Activated effector memory CD4-positive, alpha-beta T cell treated with Interleukin-2 at 50 U/mL for 16 hours (primary cell): ENCODE data around the gene TAS2R41.

Source experiments
- DNase-seq: peaks from one replicate; pipeline ENCODE4 v3.0.0-alpha.2; 2020

Gene TAS2R41

DNA sequence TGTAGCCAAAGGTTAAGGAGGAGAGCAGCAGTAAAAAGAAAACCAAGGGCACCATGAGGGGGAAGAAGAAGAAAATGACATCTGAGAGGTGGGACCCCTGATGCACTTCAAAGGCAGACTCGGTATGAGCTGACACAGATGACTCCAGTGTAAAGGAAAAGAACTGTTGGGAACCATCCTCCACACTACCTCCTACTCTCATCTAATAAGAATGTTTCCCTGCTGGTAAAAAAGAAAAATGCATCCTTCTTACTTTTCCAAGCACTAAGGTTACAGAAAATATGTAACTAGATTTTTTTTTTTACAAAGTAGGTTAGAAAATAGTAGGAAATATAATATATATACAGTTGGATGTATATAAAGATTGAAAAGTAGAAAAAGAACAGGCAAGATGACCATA is 16.9 kb downstream of the TAS2R41 start:
- DNase-seq = no peak

DNA sequence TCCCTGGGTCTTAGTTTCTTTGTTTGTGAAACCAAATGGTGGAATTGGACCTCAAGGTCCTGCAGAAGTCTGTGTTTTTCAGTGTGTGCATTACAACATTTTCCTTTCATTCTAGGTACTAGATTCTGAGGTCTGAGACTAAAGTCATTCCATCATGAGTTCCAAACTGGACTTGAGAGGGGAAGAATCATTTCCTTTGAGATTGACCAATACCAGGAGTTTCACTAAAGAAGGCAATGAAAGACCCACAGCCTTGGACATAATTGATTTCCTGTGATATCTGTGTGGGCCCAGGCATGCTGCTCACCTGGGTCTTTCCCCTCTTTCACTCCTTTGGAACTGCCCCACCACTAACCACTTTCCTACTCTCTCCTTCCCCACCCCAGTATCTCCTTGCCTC is 18.2 kb downstream of the TAS2R41 start:
- DNase-seq = no peak

DNA sequence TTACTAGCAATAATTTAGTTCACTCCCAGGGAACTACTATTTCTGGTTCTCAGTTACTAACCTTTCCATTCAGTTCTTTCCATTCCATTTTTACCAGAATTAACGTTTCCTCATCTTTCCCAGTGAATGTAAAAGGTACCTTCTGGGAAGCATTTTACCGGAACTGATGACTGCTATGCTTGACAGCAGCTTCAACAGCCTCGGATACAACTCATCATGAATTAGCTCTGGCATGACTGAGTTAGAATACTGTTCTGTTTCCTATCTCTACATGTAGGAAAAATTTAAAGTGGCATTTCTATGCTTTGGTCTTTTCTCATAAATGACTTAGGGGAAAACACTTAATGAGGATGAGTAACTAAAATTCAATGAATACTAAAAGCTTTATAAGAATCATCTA is 18.6 kb downstream of the TAS2R41 start:
- DNase-seq = no peak

DNA sequence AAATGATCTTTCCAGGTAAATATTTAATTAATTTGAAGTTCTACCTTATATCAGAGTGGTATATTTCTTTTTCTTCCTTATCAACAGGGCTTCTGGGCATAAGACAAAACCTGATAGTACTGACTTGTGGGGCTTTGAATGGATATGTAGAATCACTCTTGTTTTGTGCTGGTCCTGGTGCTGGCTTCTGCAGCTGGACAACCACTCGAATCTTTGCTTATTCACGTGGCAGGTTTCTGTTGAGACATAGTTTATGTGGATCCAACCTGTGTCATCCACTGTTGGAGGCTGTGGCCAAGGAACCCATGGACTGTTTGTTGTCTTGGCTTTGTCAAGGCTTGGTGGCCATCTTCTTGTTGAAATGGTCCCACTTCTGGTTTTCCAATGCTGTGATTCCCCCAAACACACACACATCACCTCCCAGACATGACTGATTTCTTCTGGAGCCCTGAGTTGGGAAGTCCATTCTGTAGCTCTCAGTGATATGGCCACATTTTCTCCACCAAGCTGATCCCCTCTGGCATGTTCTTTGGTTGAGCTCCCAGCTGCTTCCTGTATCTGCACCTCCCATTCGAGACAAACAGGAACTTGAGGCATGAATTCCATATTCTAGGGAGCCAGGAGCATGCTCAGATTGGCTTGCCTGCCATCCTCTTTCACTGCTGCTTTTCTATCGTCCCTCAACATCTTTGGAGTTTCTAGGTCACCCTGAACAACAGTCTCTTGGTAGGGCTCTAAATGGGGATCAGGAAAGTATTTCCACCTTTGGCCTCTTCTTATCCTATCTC is 19.5 kb downstream of the TAS2R41 start:
- DNase-seq = no peak

DNA sequence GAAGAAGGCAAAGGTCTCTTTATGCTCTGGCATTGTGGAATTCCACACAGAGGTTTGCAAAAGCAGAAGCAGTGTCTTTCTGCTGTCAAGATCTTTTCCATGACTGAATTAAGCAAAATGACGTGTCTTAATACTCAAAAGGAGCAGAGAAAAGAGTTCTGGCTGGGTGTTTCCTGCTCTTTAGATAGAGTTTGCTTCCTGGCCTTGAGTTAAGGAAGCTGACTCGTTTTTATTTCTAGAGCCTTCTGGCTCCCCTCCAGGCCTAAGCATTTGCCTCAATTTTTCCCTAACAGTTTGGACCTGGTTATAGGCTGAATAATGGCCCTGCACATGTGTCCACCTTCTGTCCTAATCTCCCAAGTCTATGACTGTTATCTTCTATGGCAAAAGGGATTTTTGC is 21.6 kb downstream of the TAS2R41 start:
- DNase-seq = no peak

DNA sequence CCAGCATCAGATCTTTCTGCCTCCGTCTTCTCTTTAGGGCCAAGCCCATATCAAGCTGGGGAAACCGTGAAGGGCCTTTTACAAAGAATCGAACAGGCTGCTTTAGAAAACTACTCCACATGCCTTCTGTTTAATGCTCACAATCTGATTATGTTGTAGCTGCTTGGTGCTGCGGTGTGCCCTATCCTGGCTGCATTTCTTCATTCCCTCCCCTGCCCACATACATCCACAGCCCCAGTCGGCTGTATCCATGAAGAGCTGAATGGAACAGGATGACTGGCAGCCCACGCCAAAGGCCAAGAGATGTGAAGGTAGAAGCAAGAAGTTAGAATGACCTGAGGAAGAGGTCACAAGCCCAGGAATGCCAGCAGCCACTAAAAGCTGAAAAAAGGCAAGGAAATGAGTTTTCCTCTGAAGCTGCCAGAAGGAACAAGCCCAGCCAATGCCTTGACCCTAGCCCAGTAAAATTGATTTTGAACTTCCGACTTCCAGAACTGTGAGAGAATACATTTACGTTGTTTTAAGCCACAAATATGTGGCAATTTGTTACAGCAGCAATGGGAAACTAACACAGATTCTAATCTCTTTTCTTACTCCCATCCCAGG is 22.2 kb downstream of the TAS2R41 start:
- no peak for DNase-seq

DNA sequence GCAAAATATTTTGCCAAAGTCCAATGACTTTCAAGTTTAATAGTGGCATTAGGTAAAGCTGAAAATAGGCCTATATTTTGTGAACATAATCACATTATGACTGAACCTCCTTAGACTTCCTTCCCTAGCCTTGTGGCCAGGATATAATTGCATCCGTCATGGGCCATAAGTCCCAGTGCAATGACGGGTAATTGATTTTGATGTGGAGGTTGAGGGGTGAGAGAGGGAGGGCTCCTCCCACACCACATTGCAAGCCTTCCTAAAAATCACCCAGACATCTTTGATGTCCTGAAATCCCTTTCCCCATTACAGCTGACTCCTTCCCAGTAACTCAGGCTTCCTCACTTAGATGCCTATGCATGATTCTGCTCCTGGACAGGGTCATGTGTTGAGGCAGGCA is 25.6 kb downstream of the TAS2R41 start:
- no peak for DNase-seq

DNA sequence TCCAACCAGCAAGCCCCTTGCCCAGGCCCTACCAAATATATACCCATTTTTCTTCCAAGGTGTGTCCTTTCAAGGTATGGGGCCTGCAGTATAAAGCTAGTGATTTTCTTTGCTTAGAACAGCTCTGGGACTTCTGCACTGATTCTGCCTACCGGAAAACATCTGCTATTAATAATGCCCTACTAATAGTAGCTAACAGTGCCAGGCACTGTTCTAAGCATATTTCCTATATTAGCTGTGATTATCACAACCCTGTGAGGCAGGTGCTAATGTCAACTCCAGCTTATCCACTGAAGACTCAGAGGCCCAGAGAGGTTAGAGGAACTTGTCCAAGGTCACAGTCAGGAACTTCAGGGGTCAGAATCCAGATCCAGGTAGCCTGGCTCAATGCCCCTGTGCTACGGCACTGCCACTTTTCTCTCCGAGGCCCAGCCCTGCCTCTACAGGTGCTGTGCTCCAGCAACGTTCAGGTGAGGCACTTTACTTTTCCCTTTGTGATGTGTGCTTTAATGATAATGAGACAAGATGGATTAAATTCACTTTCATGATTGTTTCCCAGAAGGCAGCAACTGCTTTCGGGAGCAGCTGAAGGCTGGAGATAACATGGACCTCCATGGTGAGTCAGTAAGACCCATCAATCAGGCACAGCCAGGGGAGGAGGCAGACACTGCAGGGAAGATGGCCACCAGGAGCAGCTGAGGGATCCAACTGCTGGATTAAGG is 26.7 kb downstream of the TAS2R41 start:
- DNase-seq = no peak

DNA sequence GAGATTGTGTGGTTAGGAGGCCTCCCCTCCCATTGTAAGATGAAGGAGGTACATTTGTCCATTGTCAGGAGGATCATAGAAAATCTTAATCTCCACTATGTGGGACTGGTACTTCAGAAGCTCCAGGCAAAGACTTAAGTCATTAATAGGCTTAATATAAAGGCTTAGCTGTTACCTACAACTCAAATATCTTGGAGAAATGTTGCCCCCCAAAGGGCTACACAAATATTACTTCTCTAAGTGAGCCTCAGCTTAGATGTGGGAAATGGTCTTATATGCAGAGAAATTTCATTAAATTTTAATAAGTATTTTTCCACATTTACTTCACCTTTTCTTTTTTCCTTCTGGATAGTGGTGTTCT is 27.2 kb downstream of the TAS2R41 start:
- DNase-seq = no peak

DNA sequence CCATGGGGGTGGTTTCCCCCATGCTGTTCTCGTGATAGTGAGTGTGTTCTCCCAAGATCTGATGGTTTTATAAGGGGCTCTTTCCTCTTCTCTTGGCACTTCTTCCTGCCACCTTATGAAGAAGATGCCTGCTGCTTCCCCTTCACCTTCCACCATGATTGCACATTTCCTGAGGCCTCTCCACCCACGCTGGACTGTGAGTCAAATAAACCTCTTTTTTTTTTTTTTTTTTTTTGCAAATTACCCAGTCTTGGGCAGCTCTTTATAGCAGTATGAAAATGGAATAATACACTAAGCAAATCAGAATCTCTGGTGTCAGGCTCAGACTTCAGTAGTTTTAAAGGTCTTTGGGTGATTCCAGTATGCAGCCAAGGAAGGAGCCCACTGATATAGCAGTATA is 28.2 kb downstream of the TAS2R41 start:
- DNase-seq = no peak

DNA sequence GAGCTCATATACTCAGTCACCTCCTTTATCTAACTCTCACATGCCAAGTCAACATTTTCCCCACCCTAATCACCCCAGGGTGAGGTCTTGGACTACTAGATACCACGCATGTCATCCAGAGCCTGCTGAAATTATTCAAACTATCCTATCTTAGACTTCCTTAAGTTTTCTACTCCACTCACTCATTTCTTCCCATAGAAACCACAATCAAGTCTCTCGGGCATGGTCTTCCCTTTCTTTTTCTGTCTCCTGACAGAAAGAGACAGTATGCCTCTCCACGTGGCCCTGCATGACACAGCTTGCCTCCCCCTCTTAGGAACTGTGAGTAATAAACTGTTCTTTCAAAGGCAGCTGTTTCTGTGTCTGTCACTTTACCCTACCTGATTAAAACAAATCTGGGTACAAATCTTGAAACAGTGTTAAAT is 29.4 kb downstream of the TAS2R41 start:
- no peak for DNase-seq

DNA sequence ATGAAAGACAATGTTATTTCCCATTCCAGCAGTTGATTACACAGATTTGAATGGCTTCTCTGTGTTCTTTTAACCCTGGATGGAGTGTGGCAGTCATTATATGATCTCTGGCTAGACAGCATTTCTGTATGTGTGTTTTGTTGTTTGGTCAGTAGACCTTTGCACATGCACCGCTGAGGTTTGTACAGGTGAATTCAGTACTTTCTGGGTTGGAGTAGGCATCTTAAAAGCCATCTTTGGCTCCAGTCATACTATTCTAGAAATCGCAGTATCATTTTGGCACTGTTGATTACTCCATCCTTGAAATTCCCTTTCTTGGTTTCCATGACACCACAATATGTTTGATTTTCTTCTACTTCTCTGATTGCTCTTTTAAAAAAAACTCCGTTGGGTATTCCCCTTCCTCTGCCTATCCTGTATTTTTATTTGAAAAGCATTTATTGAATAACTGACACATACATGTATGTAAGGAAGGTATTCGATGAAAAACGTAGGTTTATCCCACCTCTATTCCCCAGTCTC is 29.9 kb downstream of the TAS2R41 start:
- DNase-seq = no peak

DNA sequence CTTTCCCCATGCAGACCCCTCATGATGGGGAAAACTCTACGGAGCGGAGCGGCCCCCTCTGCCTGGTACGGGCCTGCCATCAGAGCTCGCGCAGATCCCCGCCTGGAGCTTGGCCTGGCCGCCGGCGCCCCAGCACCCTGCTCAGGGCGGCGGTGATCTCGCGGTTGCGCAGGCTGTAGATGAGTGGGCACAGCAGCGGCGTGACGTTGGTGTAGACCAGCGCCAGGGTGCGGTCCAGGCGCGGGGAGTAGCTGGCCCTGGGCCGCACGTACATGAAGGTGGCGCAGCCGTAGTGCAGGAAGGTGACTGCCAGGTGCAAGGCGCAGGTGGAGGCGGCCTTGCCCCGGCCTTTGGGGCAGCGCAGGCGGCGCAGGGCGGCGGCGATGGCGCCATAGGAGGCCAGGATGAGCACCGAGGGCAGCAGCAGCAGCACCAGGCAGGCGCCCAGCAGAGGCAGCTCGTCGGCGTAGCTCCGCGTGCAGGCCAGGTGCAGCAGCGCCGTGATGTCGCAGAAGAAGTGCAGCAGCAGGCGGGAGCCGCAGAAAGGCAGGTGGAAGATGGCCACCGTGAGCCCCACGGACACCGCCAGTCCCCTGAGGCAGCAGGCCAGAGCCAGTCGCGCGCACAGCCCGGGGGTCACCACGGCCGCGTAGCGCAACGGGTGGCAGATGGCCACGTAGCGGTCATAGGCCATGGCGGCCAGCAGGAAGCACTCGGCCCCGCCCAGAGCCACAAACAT is 33.4 kb downstream of the TAS2R41 start:
- DNase-seq = no peak

DNA sequence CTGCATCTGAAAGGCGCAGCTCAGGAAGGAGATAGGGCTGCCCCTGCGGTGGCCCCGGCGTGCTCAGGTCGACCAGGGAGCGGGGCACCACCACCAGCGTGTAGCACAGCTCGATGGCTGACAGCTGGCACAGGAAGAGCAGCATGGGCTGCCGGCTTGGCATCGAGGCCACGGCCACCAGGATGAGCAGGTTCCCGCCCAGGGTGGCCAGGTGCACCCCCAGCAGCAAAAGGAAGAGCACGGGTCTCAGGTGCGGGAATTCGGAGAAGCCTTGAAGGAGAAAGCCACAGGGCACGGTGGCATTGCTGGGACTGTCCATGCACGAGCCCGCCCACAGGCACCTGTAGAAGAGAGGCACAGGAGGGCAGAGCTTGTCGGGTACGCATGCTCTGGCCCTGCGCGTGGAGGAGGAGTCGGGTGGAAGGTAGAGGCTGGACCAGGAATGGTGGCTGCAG is 33.9 kb downstream of the TAS2R41 start:
- DNase-seq = no peak

DNA sequence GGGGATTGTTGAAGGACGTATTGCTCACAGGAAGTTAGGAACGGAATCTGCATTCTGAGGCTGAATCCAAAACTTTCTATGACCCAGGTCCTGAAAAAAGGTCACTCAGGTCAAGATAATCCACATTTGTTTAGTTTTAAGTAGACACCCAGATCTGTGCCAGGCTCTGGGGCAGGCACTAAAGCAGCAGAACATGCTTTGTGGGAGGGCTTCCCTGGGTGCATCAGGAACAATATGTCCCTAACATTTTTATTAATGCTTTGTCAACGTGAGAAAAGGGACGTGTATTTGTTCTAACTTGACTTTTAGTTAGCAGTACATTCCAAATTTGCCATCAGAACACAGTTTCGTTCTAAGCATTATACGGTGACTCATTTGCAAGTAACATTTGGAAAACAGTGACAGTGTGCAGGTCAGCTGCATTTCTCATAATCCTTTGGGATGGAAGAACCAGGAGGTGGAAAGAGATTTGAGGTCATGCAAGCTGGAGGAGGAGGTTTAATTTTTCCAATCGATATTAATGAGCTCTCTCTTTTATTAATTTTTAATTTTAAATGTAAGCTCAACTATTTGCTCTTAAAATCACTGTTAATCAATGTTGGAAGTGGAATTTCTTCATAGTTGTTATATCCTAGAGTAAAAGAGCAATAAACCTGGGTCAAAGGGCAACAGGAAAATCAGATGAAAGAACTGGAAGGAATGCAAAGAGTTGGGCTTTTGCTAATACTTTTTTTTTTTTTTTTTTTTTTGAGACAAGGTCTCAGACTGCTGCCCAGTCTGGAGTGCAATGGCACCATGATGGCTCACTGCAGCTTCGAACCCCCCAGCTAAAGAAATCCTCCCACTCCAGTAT is 35.0 kb downstream of the TAS2R41 start:
- DNase-seq = no peak

DNA sequence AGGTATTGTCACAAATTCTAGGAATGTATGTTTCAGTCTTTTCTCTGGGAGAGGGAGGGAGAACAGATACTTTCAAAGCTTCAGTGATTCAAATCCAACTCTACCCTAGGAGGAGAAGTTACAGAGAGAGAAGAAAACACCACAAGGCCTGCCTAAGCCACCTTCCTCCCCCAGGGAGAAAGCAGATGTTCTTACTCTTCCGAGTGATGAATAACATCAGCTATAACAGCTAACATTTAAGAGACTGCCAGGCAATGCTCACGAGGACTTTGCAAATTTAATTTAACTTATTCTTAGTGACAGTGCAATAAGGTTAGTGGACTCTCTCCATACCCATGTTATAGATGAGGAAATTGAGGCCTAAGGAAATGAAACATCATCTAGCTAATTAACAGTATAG is 36.8 kb downstream of the TAS2R41 start:
- DNase-seq = no peak

DNA sequence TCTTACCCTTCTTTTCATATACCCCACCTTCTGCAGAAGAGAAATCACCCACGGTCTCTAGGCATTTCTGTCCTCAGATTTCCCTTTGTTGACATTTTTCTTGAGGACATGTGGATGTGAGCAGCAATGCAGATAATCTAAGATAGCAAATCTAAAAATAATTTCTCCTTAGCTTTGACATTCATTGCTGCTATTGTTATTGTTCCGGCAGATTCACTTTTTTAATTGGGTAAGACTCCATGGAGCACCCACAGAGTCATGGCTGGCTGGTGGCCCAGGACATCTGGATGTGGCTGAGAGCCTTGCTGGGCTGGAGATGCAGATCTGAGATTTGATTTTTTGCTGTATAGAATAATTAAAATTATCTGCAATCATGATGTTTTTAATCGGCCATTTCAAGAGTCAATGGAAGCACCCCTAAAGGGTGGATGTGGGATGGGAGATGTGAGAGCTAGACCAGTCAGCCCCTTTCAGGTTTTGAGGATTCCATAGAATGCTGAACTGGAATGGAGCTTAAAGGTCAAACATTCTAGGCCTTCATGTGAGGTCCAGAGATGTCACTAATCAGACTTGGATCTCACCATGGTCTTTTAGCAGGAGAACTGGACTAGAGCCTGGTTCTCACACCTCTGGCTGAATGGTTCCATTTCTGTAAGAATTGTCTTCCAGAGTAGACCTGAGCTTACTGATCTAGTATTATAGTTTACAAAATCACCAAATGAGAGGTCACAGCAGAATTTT is 37.5 kb downstream of the TAS2R41 start:
- no peak for DNase-seq

DNA sequence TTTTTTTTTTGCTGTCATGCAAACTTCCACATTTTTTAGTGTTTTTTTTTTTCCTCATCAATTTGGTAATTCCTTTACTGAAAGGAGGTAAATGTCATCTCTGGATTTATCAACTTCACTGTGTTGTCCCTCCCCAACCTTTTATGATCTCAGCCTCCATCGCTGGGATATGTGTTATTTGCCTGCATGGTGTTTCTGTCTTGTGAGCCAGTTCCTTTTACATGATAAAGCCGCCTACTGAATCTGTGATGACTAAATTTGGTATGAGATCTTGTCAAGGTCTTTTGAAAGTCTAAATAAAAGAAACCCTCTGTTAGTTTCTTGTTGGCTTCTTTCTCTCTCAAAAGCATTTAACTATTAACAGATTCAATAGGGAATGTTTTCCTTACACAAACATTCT is 39.3 kb downstream of the TAS2R41 start:
- DNase-seq = no peak

DNA sequence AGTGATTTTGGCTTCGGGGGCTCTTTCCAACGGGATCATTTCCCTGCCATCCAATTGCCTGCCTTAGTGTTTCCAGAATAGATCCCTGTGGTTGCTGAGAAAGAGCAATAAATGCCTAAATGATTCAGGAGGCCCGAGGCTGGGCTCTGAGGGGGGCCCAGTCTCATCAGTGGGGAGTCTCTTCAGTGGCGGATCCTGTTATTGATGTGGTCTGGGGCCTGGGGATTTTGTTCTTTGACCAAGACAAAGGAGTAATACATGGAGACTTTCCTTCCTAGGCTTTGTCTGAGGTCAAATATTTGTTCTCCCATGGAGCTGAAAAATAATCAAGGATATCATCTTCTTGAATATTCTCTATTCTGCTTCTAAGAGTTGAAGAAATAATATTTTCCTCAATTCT is 40.8 kb downstream of the TAS2R41 start:
- no peak for DNase-seq

DNA sequence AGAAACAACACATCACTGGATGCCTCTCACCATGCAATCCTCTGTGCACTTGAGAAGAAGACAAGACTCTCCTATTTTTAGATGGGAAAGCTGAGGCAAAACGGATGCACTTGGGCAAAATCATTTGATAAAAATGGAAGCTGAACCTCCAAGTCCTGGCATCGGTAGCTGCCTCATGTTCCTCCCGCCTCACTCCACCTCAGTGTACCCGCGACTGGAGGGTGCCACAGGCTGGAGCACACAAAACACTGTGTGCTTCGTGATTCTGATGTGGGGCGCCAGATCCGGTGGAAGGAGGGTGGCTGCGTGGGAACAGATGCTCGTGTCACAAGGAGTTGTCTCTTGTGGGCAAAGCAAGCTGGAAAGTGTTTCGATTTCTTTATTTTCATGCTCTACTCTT is 41.3 kb downstream of the TAS2R41 start:
- DNase-seq = no peak

DNA sequence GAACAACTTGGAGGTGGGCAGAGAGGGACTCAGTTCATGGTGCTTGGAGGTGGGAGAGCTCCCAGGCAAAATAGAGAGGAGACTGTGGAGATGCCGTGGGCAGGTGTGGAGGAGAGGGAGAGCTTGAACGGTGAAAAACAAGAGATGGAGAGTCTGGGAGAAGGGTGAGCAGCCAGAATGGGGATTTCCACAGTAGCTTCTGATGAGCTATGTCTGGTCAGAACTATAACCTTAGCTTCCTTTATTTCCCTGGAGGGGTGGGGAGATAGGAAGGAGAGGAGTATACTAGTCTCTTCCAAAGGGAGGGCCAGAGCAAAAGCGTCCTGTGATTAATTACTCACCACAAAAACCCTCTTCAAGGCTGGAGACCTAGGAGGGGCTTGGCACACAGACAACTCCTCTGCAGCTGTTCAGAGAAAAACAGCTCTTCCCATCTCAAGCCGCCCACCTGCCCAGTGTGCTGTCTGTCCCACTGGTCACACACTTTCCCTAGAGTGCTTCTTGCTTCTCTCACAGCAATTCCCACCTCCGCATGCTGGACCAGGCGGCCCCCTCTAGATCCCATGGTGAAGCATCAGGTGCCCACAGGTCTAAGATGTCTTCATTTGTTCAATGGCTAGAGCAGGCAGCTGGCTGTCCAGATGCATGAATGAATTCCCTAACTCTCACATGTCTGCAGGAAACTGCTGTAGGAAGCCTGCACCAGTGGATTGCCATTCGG is 41.9 kb downstream of the TAS2R41 start:
- DNase-seq = no peak
